SK-N-SH (cell line): ENCODE measurements around the gene CNTN4. TPM values are rescaled to one million over a fixed set of nuclear protein-coding genes. Genes with fewer than 3 reads are reported as not detected.

Experiments
- CTCF ChIA-PET: fragments of 300-600, 350-600 bp; formaldehyde crosslinking; extraction: SDS; loops from one replicate; lab custom pipeline; 2021; lab: Yijun Ruan, JAX
- POLR2A ChIA-PET: fragments of 350-600 bp; sonication (Branson Sonifier 250); formaldehyde crosslinking; extraction: SDS; loops from one replicate; lab custom pipeline; 2020; ENCODE audit warnings: antibody characterized with exemption, inconsistent platforms; lab: Yijun Ruan, JAX
- DNase-seq: peaks from one replicate; pipeline ENCODE4 v3.0.0; 2012
- H2AFZ ChIP-seq: fragments of 200-600 bp; sonication (generic); 2 replicates; pipeline ENCODE4 v1.8.1; 2016; ENCODE audit warnings: antibody characterized with exemption, mild to moderate bottlenecking, low read depth
- H3F3A ChIP-seq: fragments of 200-600 bp; sonication (generic); replicated peaks from 2 replicates; pipeline ENCODE3; 2016; ENCODE audit warnings: antibody characterized with exemption, mild to moderate bottlenecking; ENCODE audit not compliant: insufficient read depth
- H3K27ac ChIP-seq, 2 experiments: fragments of 200-500 bp in 1 of 2; fragments of 200-600 bp in 1 of 2; sonication (Bioruptor generic) in 1 of 2; sonication (generic), shearing (Covaris generic) in 1 of 2; 2 replicates each; pipeline versions ENCODE4 v1.5.1 to v1.6.1; 2014 to 2016; ENCODE audit warnings: low read depth in 2 of 2, inconsistent platforms in 1 of 2, low read length in 1 of 2, mild to moderate bottlenecking in 1 of 2, mixed read lengths in 1 of 2
- H3K27me3 ChIP-seq: fragments of 200-600 bp; sonication (generic), shearing (Covaris generic); 2 replicates; pipeline ENCODE4 v1.6.1; 2016; ENCODE audit warnings: mixed run types; ENCODE audit not compliant: insufficient read depth
- H3K36me3 ChIP-seq, 2 experiments: fragments of 200-500 bp in 1 of 2; fragments of 200-600 bp in 1 of 2; sonication (Bioruptor generic) in 1 of 2; sonication (generic) in 1 of 2; replicated peaks in 1 of 2; 2 replicates each; pipeline versions ENCODE3 to v1.5.1; 2014 to 2016; ENCODE audit warnings: low read length in 1 of 2, mild to moderate bottlenecking in 1 of 2; ENCODE audit not compliant: insufficient read depth in 2 of 2, control insufficient read depth in 1 of 2
- H3K4me1 ChIP-seq, 2 experiments: fragments of 200-500 bp in 1 of 2; fragments of 200-600 bp in 1 of 2; sonication (Bioruptor generic) in 1 of 2; sonication (generic), shearing (Covaris generic) in 1 of 2; 2 replicates each; pipeline versions ENCODE4 v1.5.1 to v1.6.1; 2014 to 2016; ENCODE audit warnings: low read depth in 1 of 2, low read length in 1 of 2, mixed run types in 1 of 2; ENCODE audit not compliant: insufficient read depth in 2 of 2, control insufficient read depth in 1 of 2
- H3K4me2 ChIP-seq: fragments of 200-600 bp; sonication (generic), shearing (Covaris generic); 2 replicates; pipeline ENCODE4 v1.6.1; 2017; ENCODE audit warnings: mixed run types
- H3K4me3 ChIP-seq, 2 experiments: fragments of 200-500 bp in 1 of 2; fragments of 200-600 bp in 1 of 2; sonication (Bioruptor generic) in 1 of 2; sonication (generic), shearing (Covaris generic) in 1 of 2; 2 replicates each; pipeline versions ENCODE4 v1.5.1 to v1.8.1; 2014 to 2016; ENCODE audit warnings: low read depth in 2 of 2, inconsistent platforms in 1 of 2, low read length in 1 of 2, mild to moderate bottlenecking in 1 of 2, mixed read lengths in 1 of 2, moderate library complexity in 1 of 2
- H3K79me2 ChIP-seq: fragments of 200-600 bp; sonication (generic); 2 replicates; pipeline ENCODE4 v1.8.1; 2017; ENCODE audit warnings: mild to moderate bottlenecking; ENCODE audit not compliant: insufficient read depth
- H3K9ac ChIP-seq: fragments of 200-600 bp; sonication (generic); 2 replicates; pipeline ENCODE4 v1.6.1; 2017; ENCODE audit warnings: mixed run types
- H3K9me2 ChIP-seq: fragments of 200-600 bp; sonication (generic); 2 replicates; pipeline ENCODE4 v1.6.1; 2017; ENCODE audit warnings: mixed run types
- H3K9me3 ChIP-seq: fragments of 200-600 bp; sonication (generic); 2 replicates; pipeline ENCODE4 v1.6.1; 2017; ENCODE audit warnings: mixed run types, mild to moderate bottlenecking, moderate library complexity
- H4K20me1 ChIP-seq: fragments of 200-600 bp; sonication (generic); 2 replicates; pipeline ENCODE4 v1.6.1; 2017; ENCODE audit warnings: mild to moderate bottlenecking, mixed run types; ENCODE audit not compliant: insufficient read depth
- ELF1 ChIP-seq: IDR thresholded peaks from 2 replicates; pipeline ENCODE4 v1.4.0; 2012
- EP300 ChIP-seq, 2 experiments: IDR thresholded peaks; 2 replicates each; pipeline versions ENCODE4 v1.4.0 to v1.6.1; 2012; ENCODE audit warnings: borderline replicate concordance in 1 of 2, low read depth in 1 of 2, low read length in 1 of 2
- EZH2phosphoT487 ChIP-seq: fragments of 200-600 bp; sonication (generic); IDR thresholded peaks from 2 replicates; pipeline ENCODE4 v1.6.1; 2017; ENCODE audit warnings: low read depth, mixed run types, mild to moderate bottlenecking, antibody characterized with exemption, moderate library complexity, borderline replicate concordance
- FOSL2 ChIP-seq: IDR thresholded peaks from 2 replicates; pipeline ENCODE4 v1.4.0; 2012; ENCODE audit warnings: low read depth, mild to moderate bottlenecking, moderate library complexity, borderline replicate concordance
- MEF2A ChIP-seq: IDR thresholded peaks from 2 replicates; pipeline ENCODE4 v1.4.0; 2012; ENCODE audit warnings: low read depth, borderline replicate concordance
- NFIC ChIP-seq: IDR thresholded peaks from 2 replicates; pipeline ENCODE4 v1.4.0; 2012; ENCODE audit warnings: borderline replicate concordance
- NRF1 ChIP-seq: IDR thresholded peaks from 2 replicates; pipeline ENCODE4 v1.6.1; 2012; ENCODE audit warnings: low read depth, mild to moderate bottlenecking, low read length
- RCOR1 ChIP-seq: fragments of 150-350 bp; IDR thresholded peaks from 2 replicates; pipeline ENCODE4 v1.6.1; 2017; ENCODE audit warnings: antibody characterized with exemption, low read length
- SMC3 ChIP-seq: IDR thresholded peaks from 2 replicates; pipeline ENCODE4 v1.6.1; 2012; ENCODE audit warnings: low read depth, low read length, improper control_type of control experiment
- TCF12 ChIP-seq: IDR thresholded peaks from 2 replicates; pipeline ENCODE4 v1.4.0; 2012
- WGBS: methylation state at CpG from one replicate; pipeline ENCODE4 v1.1.6; 2017; ENCODE audit warnings: low lambda C conversion rate; 5-methylcytosine and 5-hydroxymethylcytosine counted together
- polyA plus RNA-seq, 3 experiments: library from polyadenylated mRNA; depleted of rRNA; stranded (reverse); fragments of >200 nt; gene quantifications; 2 replicates each; pipeline ENCODE4 v1.2.3, GENCODE V29; 2012
- TF ChIP-seq, protein P1 (sequence below): IDR thresholded peaks from 2 replicates; pipeline ENCODE4 v1.4.0; 2012; ENCODE audit warnings: low read depth, borderline replicate concordance
- TF ChIP-seq, protein P2 (sequence below): fragments of 200-600 bp; sonication (generic); IDR thresholded peaks from 2 replicates; pipeline ENCODE4 v1.6.1; 2017; ENCODE audit warnings: antibody characterized with exemption, mild to moderate bottlenecking, moderate library complexity
- TF ChIP-seq, protein P3 (sequence below): IDR thresholded peaks from 2 replicates; pipeline ENCODE4; 2012
- TF ChIP-seq, protein P4 (sequence below): IDR thresholded peaks from 2 replicates; pipeline ENCODE4 v1.6.1; 2012; ENCODE audit warnings: mild to moderate bottlenecking, low read depth, low read length, moderate library complexity
- TF ChIP-seq, protein P5 (sequence below): fragments of 150-350 bp; IDR thresholded peaks from 2 replicates; pipeline ENCODE4 v1.6.1; 2017; ENCODE audit warnings: antibody characterized with exemption, low read length, low read depth, borderline replicate concordance

CNTN4 gene
- polyA plus RNA-seq, 1 of the 3 experiments (the other 2 are of a cell fraction): 0.12 TPM

DNA sequence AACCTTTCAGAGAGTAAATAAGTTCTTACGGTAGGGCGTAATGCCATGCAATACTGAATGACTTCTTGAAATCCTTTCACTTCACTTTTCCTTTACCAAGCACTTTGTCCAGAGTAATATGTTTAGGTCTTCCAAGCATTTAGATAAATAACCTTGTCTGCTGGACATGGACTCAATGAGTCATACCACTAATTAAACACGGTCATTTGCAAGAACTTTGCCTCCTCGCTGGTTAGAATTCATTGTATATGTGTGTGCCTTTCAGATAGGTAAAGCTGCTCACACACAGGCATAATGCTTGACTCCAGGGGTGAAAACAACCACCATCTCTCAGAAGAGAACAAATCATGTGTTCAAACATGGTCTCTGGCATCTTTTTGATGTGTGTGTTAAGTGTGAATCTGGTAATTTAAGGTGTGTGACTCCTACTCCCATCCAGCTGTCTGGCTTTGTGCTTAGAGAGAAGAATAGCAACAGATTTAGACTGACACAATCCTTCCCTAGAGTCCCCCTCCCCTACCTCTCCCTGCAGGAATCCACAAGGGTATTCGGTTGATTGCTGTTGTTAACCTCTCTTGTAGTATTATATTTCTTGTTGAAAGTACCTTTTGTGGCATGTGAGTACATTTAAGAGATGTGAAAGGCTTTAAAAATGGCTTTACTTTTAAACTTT is 419.0 kb downstream of the CNTN4 start:
- Histone ChIP-seq H3K9me3 (no peaks in the 10 kb centered on the region), H2AFZ (no peak overlapping the region), H3K4me2 (no peak overlapping the region), H3K4me1 (peaks cover 0 to 13% of the 10 kb centered on the region in 2 experiments; a peak in 2 of 4 replicates), H3F3A (no peaks in the 10 kb centered on the region), H3K27ac (no peak overlapping the region), H3K9me2 (no peaks in the 10 kb centered on the region), H3K27me3 (no peaks in the 10 kb centered on the region), H3K9ac (no peak overlapping the region), H3K4me3 (no peak overlapping the region), H3K79me2 (no peaks in the 10 kb centered on the region), H3K36me3 (no peaks in the 10 kb centered on the region), H4K20me1 (no peaks in the 10 kb centered on the region)
- ChIA-PET POLR2A (no interaction called here), CTCF (no interaction called here)
- DNase-seq: no peak
- 37% methylated on average over 5 of the region's 5 CpGs for WGBS
- no peak for TF ChIP-seq MEF2A
- TF ChIP-seq, protein P1, sequence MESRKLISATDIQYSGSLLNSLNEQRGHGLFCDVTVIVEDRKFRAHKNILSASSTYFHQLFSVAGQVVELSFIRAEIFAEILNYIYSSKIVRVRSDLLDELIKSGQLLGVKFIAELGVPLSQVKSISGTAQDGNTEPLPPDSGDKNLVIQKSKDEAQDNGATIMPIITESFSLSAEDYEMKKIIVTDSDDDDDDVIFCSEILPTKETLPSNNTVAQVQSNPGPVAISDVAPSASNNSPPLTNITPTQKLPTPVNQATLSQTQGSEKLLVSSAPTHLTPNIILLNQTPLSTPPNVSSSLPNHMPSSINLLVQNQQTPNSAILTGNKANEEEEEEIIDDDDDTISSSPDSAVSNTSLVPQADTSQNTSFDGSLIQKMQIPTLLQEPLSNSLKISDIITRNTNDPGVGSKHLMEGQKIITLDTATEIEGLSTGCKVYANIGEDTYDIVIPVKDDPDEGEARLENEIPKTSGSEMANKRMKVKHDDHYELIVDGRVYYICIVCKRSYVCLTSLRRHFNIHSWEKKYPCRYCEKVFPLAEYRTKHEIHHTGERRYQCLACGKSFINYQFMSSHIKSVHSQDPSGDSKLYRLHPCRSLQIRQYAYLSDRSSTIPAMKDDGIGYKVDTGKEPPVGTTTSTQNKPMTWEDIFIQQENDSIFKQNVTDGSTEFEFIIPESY: no peak
- TF ChIP-seq EZH2phosphoT487: no peak
- TF ChIP-seq SMC3: no peak
- TF ChIP-seq, protein P2, sequence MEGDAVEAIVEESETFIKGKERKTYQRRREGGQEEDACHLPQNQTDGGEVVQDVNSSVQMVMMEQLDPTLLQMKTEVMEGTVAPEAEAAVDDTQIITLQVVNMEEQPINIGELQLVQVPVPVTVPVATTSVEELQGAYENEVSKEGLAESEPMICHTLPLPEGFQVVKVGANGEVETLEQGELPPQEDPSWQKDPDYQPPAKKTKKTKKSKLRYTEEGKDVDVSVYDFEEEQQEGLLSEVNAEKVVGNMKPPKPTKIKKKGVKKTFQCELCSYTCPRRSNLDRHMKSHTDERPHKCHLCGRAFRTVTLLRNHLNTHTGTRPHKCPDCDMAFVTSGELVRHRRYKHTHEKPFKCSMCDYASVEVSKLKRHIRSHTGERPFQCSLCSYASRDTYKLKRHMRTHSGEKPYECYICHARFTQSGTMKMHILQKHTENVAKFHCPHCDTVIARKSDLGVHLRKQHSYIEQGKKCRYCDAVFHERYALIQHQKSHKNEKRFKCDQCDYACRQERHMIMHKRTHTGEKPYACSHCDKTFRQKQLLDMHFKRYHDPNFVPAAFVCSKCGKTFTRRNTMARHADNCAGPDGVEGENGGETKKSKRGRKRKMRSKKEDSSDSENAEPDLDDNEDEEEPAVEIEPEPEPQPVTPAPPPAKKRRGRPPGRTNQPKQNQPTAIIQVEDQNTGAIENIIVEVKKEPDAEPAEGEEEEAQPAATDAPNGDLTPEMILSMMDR: no peak
- TF ChIP-seq ELF1: no peak
- TF ChIP-seq TCF12: no peak
- no peak for TF ChIP-seq NRF1
- TF ChIP-seq EP300 (IDR thresholded peaks at IDR 0.05; ENCODE audit: borderline replicate concordance in 1 of 2, low read depth in 1 of 2, low read length in 1 of 2): no peak
- no peak for TF ChIP-seq RCOR1
- TF ChIP-seq, protein P3, sequence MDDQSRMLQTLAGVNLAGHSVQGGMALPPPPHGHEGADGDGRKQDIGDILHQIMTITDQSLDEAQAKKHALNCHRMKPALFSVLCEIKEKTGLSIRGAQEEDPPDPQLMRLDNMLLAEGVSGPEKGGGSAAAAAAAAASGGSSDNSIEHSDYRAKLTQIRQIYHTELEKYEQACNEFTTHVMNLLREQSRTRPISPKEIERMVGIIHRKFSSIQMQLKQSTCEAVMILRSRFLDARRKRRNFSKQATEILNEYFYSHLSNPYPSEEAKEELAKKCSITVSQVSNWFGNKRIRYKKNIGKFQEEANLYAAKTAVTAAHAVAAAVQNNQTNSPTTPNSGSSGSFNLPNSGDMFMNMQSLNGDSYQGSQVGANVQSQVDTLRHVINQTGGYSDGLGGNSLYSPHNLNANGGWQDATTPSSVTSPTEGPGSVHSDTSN: no peak
- no peak for TF ChIP-seq FOSL2
- TF ChIP-seq, protein P4, sequence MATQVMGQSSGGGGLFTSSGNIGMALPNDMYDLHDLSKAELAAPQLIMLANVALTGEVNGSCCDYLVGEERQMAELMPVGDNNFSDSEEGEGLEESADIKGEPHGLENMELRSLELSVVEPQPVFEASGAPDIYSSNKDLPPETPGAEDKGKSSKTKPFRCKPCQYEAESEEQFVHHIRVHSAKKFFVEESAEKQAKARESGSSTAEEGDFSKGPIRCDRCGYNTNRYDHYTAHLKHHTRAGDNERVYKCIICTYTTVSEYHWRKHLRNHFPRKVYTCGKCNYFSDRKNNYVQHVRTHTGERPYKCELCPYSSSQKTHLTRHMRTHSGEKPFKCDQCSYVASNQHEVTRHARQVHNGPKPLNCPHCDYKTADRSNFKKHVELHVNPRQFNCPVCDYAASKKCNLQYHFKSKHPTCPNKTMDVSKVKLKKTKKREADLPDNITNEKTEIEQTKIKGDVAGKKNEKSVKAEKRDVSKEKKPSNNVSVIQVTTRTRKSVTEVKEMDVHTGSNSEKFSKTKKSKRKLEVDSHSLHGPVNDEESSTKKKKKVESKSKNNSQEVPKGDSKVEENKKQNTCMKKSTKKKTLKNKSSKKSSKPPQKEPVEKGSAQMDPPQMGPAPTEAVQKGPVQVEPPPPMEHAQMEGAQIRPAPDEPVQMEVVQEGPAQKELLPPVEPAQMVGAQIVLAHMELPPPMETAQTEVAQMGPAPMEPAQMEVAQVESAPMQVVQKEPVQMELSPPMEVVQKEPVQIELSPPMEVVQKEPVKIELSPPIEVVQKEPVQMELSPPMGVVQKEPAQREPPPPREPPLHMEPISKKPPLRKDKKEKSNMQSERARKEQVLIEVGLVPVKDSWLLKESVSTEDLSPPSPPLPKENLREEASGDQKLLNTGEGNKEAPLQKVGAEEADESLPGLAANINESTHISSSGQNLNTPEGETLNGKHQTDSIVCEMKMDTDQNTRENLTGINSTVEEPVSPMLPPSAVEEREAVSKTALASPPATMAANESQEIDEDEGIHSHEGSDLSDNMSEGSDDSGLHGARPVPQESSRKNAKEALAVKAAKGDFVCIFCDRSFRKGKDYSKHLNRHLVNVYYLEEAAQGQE: no peak
- TF ChIP-seq NFIC: no peak
- TF ChIP-seq, protein P5, sequence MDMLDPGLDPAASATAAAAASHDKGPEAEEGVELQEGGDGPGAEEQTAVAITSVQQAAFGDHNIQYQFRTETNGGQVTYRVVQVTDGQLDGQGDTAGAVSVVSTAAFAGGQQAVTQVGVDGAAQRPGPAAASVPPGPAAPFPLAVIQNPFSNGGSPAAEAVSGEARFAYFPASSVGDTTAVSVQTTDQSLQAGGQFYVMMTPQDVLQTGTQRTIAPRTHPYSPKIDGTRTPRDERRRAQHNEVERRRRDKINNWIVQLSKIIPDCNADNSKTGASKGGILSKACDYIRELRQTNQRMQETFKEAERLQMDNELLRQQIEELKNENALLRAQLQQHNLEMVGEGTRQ: no peak
